NCI-H446 treated with DMSO at 0.1 percent for 48 hours (cell line): ENCODE data around the gene SIGLEC6.

Experiments
- DNase-seq: peaks from one replicate; lab custom pipeline; 2025; lab: John Stamatoyannopoulos, UW

Gene SIGLEC6

DNA sequence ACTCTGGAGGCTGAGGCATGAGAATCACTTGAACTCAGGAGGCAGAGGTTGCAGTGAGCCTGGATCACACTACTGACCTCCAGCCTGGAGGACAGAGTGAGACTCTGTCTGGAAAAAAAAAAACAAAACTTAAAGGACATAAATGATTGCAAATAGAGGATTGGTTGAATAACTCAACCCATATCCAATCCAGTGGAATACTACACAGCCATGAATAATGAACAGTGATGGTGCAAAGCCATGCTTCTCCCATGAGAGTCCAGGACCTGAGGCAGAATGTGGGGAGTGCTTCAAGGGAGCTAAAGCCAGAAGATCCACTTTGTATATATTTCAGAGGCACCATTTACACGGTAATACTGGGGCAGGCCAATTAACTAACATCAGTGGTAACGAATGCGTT is 55.3 kb downstream of the SIGLEC6 start:
- DNase-seq = no peak

DNA sequence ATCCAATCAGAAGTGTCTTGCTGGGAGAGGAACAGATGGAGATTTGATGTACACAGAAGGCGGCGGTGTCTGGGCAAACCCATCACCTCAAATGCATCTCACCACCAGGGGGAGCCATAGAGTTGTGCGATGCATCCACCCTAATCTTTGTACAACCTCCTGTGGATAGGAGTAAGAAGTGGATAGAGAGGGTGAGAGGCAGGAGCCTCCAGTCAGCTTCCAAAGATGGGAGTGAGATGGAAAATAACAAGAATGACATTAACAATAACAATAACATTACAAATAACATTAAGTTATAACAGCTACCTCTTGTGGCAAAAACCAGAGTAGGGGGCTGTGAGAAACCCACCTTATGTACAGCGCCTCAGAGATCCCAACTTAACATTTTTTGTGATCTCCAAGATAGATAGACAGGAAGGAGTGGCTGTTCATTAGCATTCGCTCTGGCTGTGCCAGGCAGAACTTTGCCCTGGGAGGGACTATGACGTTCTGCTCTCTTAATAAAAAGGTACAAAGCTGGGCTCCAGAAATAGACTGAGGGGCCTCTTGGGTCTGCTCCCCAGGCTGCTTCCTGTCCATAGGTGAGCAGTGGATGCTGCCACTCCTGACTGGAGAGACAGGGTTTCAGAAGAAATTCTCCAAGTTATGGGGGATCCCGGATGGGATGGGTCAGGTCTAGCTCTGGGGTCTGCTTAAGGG is 58.3 kb downstream of the SIGLEC6 start:
- peak; percentile 25 for DNase-seq

DNA sequence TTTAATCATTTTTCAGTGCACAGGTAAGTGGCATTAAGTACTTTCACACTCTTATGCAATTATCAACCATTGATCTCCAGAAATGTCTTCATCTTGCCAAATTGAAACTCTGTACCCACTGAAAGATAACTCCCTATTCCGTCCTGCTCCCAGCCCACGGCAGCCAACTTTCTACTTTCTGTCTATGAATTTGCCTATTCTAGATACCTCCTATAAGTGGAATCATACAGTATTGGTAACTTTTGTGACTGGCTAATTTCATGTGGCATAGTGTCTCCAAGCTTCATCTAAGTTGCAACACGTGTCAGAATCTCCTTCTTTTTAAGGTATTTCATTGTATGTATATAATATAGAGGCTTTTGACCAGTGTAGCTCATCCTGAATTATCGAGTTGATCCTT is 58.9 kb downstream of the SIGLEC6 start:
- no peak for DNase-seq

DNA sequence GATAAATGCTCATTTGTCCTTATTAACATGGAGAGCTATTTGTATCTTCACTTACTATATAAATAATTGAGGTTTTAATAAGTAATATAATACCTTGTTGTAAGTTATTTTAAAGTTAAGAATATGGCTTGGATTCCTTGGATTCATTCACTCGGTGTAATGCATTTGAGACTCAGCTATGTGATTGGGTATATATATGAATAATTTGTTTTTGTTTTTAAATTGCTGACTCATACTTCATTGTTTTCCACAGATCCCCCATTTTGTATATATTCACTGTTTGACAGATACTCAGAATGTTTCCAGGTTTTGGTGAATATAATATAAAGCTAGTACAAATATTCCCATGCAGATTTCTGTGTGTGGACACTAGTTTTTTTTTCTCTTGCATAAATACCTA is 59.9 kb downstream of the SIGLEC6 start:
- no peak for DNase-seq

DNA sequence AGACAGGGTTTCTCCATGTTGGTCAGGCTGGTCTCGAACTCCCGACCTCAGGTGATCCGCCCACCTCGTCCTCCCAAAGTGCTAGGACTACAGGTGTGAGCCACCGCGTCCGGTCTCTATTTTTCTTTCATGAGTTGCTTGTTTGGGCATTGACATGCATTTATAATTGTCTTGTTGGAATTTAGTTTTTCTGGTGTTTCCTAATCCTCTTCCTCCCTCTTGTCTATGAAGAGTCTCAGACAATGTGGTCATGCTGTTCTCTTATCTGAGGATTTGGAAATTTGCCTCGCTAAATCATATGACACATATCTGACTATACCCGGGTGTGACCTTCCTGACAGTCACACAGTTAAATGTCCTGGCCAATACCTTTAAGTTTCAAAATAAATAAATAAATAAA is 60.5 kb downstream of the SIGLEC6 start:
- DNase-seq = no peak

DNA sequence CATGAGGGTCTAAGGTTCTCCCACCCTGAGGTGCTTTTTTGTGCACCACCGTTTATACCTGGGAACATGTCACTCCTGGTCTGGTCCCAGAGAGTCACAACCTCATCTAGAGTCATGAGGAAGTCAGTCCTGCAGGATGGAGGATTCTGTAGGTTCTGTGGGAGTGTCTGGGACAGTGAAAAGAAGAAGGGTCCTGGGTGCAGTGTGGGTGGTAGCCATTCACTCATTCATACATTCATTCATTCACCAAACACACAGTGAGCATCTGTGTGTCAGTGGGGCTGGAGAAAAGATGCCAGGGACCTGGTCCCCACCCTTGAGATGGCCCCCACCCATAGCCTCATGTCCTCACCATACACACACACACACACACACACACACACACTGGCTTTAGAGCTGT is 61.8 kb downstream of the SIGLEC6 start:
- DNase-seq = no peak

DNA sequence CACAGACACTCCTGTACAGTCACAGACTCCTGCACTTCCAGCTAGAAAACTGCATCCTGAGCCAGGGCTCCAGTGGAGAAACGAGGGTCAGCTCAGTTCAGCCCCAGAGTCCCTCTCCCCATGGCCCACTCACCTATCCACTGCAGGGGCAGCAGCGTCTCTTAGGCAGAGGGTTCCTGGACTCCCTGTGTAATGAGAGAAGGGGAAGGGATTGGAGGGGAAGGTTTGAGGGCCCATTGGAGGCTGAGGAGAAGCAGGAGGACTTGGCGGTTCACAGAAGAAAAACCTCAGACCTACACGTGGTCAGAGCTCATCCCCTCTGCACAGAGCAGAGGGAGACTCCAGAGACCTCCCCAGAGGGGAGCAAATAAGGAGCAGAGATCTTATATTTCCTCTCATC is 62.3 kb downstream of the SIGLEC6 start:
- no peak for DNase-seq

DNA sequence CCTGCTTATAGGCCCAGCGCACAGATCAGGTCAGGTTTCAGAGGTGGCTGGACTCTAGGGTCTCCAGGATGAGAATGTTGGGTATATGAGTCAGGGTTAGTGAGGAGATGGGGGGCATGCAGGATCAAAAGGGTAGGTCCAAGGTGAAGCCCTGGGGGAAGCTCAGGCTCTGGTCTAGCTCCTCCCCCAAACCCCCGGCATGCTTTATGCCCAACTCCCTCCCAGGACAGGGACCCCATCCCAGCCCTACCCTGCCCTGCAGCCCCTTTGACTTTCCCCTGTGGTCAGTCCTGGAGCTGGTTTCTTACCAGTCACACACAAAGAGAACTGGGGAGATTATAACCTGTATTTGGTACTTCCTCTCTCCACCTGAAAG is 62.9 kb downstream of the SIGLEC6 start:
- no peak for DNase-seq

DNA sequence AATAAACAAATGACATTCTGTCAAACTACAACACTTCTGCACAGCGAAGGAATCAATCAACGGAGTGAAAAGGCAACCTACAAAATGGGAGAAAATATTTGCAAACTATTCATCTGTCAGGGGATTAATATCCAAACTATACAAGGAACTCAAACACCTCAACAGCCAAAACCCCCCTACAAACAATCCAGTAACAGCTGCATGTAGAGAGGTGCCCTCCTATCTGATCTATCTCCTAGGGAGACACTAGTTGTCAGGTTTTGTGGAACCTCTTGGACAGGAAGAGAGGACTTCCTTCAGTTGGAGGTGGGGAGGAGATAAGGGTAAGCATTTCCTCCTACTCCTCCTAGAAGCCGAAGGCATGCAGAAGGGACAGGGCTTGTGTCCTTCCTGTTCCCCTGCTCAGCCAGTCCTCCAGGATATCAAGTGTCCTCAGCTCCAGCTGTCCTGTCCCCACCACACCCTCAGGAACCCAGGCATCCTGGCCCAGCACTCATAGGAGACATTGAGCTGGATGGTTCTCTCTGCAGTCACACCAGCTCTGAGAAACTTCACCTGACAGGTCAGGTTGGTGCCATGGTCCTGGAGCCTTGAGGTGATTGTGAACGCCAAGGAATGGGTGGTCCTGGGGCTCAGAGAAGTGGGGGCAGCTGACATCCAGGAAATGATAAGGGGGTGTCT is 63.5 kb downstream of the SIGLEC6 start:
- DNase-seq = no peak
